Neuronal stem cell (in vitro differentiated cells): ENCODE measurements around the gene MUSK.

Experiments used
- DNase-seq: peaks from one replicate; pipeline ENCODE4 v3.0.0-alpha.2; 2013; ENCODE audit warnings: low spot score
- H2AFZ ChIP-seq: one replicate; pipeline ENCODE4 v1.6.1; 2013; ENCODE audit warnings: mild to moderate bottlenecking, low read length, inconsistent platforms
- H2AK5ac ChIP-seq: 2 replicates; pipeline ENCODE4 v1.6.1; 2013; ENCODE audit warnings: low read depth, mild to moderate bottlenecking, inconsistent platforms, low read length, moderate library complexity, mixed read lengths
- H2BK120ac ChIP-seq: 2 replicates; pipeline ENCODE4 v1.6.1; 2013; ENCODE audit warnings: low read depth, mild to moderate bottlenecking, inconsistent platforms, low read length, moderate library complexity, mixed read lengths
- H2BK12ac ChIP-seq: one replicate; pipeline ENCODE4 v1.6.1; 2013; ENCODE audit warnings: low read length, inconsistent platforms
- H2BK15ac ChIP-seq: 2 replicates; pipeline ENCODE4 v1.6.1; 2013; ENCODE audit warnings: mild to moderate bottlenecking, low read length, inconsistent platforms, mixed read lengths
- H2BK5ac ChIP-seq: one replicate; pipeline ENCODE4 v1.6.1; 2013; ENCODE audit warnings: inconsistent platforms, mild to moderate bottlenecking, low read length, moderate library complexity
- H3K14ac ChIP-seq: one replicate; pipeline ENCODE4 v1.6.1; 2013; ENCODE audit warnings: low read length, inconsistent platforms
- H3K18ac ChIP-seq: 2 replicates; pipeline ENCODE4 v1.6.1; 2013; ENCODE audit warnings: low read length, inconsistent platforms
- H3K23ac ChIP-seq: 2 replicates; pipeline ENCODE4 v1.6.1; 2013; ENCODE audit warnings: low read depth, mild to moderate bottlenecking, mixed read lengths, low read length, inconsistent platforms; ENCODE audit not compliant: poor library complexity
- H3K27ac ChIP-seq: replicated peaks from 3 replicates; pipeline ENCODE4 v1.5.1; 2013; ENCODE audit warnings: low read length, inconsistent platforms
- H3K27me3 ChIP-seq, 3 experiments: 2 replicates each; pipeline ENCODE4 v1.6.1; 2013; ENCODE audit warnings: low read length in 3 of 3, mild to moderate bottlenecking in 2 of 3, inconsistent platforms in 1 of 3, low read depth in 1 of 3, mixed read lengths in 1 of 3, moderate library complexity in 1 of 3; ENCODE audit not compliant: control insufficient read depth in 3 of 3, insufficient read depth in 3 of 3
- H3K36me3 ChIP-seq, 2 donors: replicated peaks in 1 of 2; 2 replicates each; pipeline ENCODE4 v1.6.1; 2013; ENCODE audit warnings: low read length in 2 of 2; ENCODE audit not compliant: control insufficient read depth in 2 of 2, insufficient read depth in 2 of 2
- H3K4ac ChIP-seq: 2 replicates; pipeline ENCODE4 v1.6.1; 2013; ENCODE audit warnings: inconsistent platforms, mild to moderate bottlenecking, low read length, moderate library complexity
- H3K4me1 ChIP-seq, 2 donors: 1 replicate in 1 of 2; 2 replicates in 1 of 2; pipeline ENCODE4 v1.6.1; 2013; ENCODE audit warnings: low read length in 2 of 2, low read depth in 1 of 2; ENCODE audit not compliant: control insufficient read depth in 2 of 2, insufficient read depth in 1 of 2
- H3K4me2 ChIP-seq: one replicate; pipeline ENCODE4 v1.6.1; 2013; ENCODE audit warnings: mild to moderate bottlenecking, low read length, inconsistent platforms; ENCODE audit not compliant: insufficient read depth, poor library complexity, severe bottlenecking
- H3K4me3 ChIP-seq, 2 donors: 2 replicates each; pipeline ENCODE4 v1.5.1; 2013; ENCODE audit warnings: low read length in 2 of 2, mild to moderate bottlenecking in 2 of 2, inconsistent platforms in 1 of 2, moderate library complexity in 1 of 2
- H3K79me1 ChIP-seq: one replicate; pipeline ENCODE4 v1.6.1; 2013; ENCODE audit warnings: low read depth, mild to moderate bottlenecking, inconsistent platforms, low read length, moderate library complexity
- H3K9ac ChIP-seq: one replicate; pipeline ENCODE4 v1.6.1; 2013; ENCODE audit warnings: mild to moderate bottlenecking, low read depth, low read length, inconsistent platforms; ENCODE audit not compliant: poor library complexity
- H3K9me3 ChIP-seq, 2 donors: replicated peaks in 1 of 2; 2 replicates each; pipeline versions ENCODE3 to v1.6.1; 2013; ENCODE audit warnings: low read length in 2 of 2, mild to moderate bottlenecking in 2 of 2, inconsistent platforms in 1 of 2, low read depth in 1 of 2, mixed read lengths in 1 of 2, moderate library complexity in 1 of 2; ENCODE audit not compliant: control insufficient read depth in 2 of 2, insufficient read depth in 1 of 2
- H4K8ac ChIP-seq: one replicate; pipeline ENCODE4 v1.6.1; 2013; ENCODE audit warnings: low read depth, mild to moderate bottlenecking, inconsistent platforms, low read length, moderate library complexity
- H4K91ac ChIP-seq: one replicate; pipeline ENCODE4 v1.6.1; 2013; ENCODE audit warnings: low read length, low read depth, mild to moderate bottlenecking, inconsistent platforms; ENCODE audit not compliant: poor library complexity
- WGBS, 2 donors: extraction: QIAGEN DNeasy Blood & Tissue Kit; methylation state at CpG; one replicate each; pipeline ENCODE4 v1.1.7; 2013; ENCODE audit warnings: missing lambda C conversion rate in 2 of 2, mixed read lengths in 1 of 2; ENCODE audit not compliant: insufficient read length in 2 of 2, insufficient replicate concordance in 1 of 2; ENCODE audit errors: extremely low coverage in 2 of 2; 5-methylcytosine and 5-hydroxymethylcytosine counted together

The MUSK gene

GRCh38 chr9:110671849-110672248 is 3.3 kb downstream of the MUSK start:
- no peak overlapping the region for H3K27ac ChIP-seq
- no peaks in the 10 kb centered on the region for H3K9me3 ChIP-seq
- no peak overlapping the region for H3K18ac ChIP-seq
- no peaks in the 10 kb centered on the region for H3K4me1 ChIP-seq
- peak overlapping the region; percentile 28 for H2AFZ ChIP-seq
- DNase-seq, result no peak
- H2BK12ac ChIP-seq, result no peak overlapping the region
- H3K9ac ChIP-seq, result no peak overlapping the region
- no peak overlapping the region for H2BK120ac ChIP-seq
- WGBS, 2 donors, result no CpG with 5 or more reads among the region's 4 CpGs
- no peak overlapping the region for H2AK5ac ChIP-seq
- no peak overlapping the region for H2BK15ac ChIP-seq
- no peaks in the 10 kb centered on the region for H3K27me3 ChIP-seq
- H2BK5ac ChIP-seq, result no peak overlapping the region
- H3K79me1 ChIP-seq, result no peaks in the 10 kb centered on the region
- H3K4me2 ChIP-seq, result no peak overlapping the region
- H3K4ac ChIP-seq, result no peak overlapping the region
- H3K4me3 ChIP-seq, result no peak overlapping the region
- no peak overlapping the region for H4K91ac ChIP-seq
- no peaks in the 10 kb centered on the region for H3K36me3 ChIP-seq
- no peak overlapping the region for H3K23ac ChIP-seq
- H3K14ac ChIP-seq, result no peak overlapping the region
- H4K8ac ChIP-seq, result no peak overlapping the region

- Histone ChIP-seq H3K36me3 (no peaks in the 10 kb centered on the region), H2BK120ac (no peak overlapping the region), H2AFZ (no peak overlapping the region), H3K4ac (no peak overlapping the region), H3K23ac (no peak overlapping the region), H2BK12ac (no peak overlapping the region), H4K91ac (no peak overlapping the region), H2AK5ac (no peak overlapping the region), H3K14ac (no peak overlapping the region), H3K27me3 (no peaks in the 10 kb centered on the region), H4K8ac (no peak overlapping the region), H3K9ac (no peak overlapping the region), H3K4me3 (no peak overlapping the region), H3K27ac (no peak overlapping the region), H2BK15ac (no peak overlapping the region), H3K18ac (no peak overlapping the region), H3K79me1 (no peaks in the 10 kb centered on the region), H2BK5ac (no peak overlapping the region), H3K9me3 (no peaks in the 10 kb centered on the region), H3K4me2 (no peak overlapping the region), H3K4me1 (no peaks in the 10 kb centered on the region)
- no peak for DNase-seq
- no CpG with 5 or more reads among the region's 3 CpGs for WGBS, 2 donors
Measured at GRCh38 chr9:110672873-110673510, 4.4 kb downstream of the MUSK start.

- H4K91ac ChIP-seq, result no peak overlapping the region
- no peak for DNase-seq
- no peak overlapping the region for H3K27ac ChIP-seq
- no peak overlapping the region for H3K23ac ChIP-seq
- no peak overlapping the region for H3K4ac ChIP-seq
- no peak overlapping the region for H2BK5ac ChIP-seq
- H2BK15ac ChIP-seq, result no peak overlapping the region
- no peak overlapping the region for H3K9ac ChIP-seq
- H3K4me2 ChIP-seq, result no peak overlapping the region
- H3K36me3 ChIP-seq, result no peaks in the 10 kb centered on the region
- no peaks in the 10 kb centered on the region for H3K27me3 ChIP-seq
- H3K4me1 ChIP-seq, result no peaks in the 10 kb centered on the region
- no peak overlapping the region for H3K14ac ChIP-seq
- H3K9me3 ChIP-seq, result no peaks in the 10 kb centered on the region
- no CpG with 5 or more reads among the region's 4 CpGs for WGBS, 2 donors
- H2AFZ ChIP-seq, result no peak overlapping the region
- H3K79me1 ChIP-seq, result no peaks in the 10 kb centered on the region
- H2AK5ac ChIP-seq, result no peak overlapping the region
- no peak overlapping the region for H4K8ac ChIP-seq
- no peak overlapping the region for H2BK120ac ChIP-seq
- no peak overlapping the region for H3K4me3 ChIP-seq
- H2BK12ac ChIP-seq, result no peak overlapping the region
- no peak overlapping the region for H3K18ac ChIP-seq
Measured at GRCh38 chr9:110687497-110687896, 18.9 kb downstream of the MUSK start.

- Histone ChIP-seq H3K18ac (no peak overlapping the region), H3K14ac (no peak overlapping the region), H3K79me1 (no peaks in the 10 kb centered on the region), H3K23ac (no peak overlapping the region), H3K27me3 (no peaks in the 10 kb centered on the region), H2BK15ac (no peak overlapping the region), H3K4me1 (no peaks in the 10 kb centered on the region), H3K9me3 (no peaks in the 10 kb centered on the region), H3K9ac (no peak overlapping the region), H2BK12ac (no peak overlapping the region), H4K91ac (no peak overlapping the region), H3K27ac (no peak overlapping the region), H2BK120ac (no peak overlapping the region), H2AFZ (peak overlapping the region; percentile 11), H2AK5ac (no peak overlapping the region), H3K36me3 (no peaks in the 10 kb centered on the region), H3K4me2 (no peak overlapping the region), H2BK5ac (no peak overlapping the region), H4K8ac (no peak overlapping the region), H3K4me3 (no peak overlapping the region), H3K4ac (no peak overlapping the region)
- DNase-seq, result no peak
- WGBS, 2 donors, result no CpG with 5 or more reads among the region's 5 CpGs
Measured at GRCh38 chr9:110688329-110688728, 19.7 kb downstream of the MUSK start.
